Mesendoderm (in vitro differentiated cells): ENCODE results near the gene DGCR2.
A peak's percentile ranks its signal among the peaks of the same experiment; 100 is the strongest.
"Not testable (repeated sequence)": the region's sequence is repeated elsewhere in the genome, so short reads cannot be mapped to it uniquely, and the experiment has no call there.

Source experiments
- DNase-seq: peaks from one replicate; pipeline ENCODE4 v3.0.0; 2013
- H2AK5ac ChIP-seq: 2 replicates; pipeline ENCODE4 v1.6.1; 2013; ENCODE audit warnings: low read length, inconsistent platforms
- H2BK120ac ChIP-seq: 2 replicates; pipeline ENCODE4 v1.6.1; 2013; ENCODE audit warnings: low read depth, mild to moderate bottlenecking, low read length, moderate library complexity, mixed read lengths
- H2BK15ac ChIP-seq: replicated peaks from 2 replicates; pipeline ENCODE4 v1.6.1; 2013; ENCODE audit warnings: low read depth, mild to moderate bottlenecking, moderate library complexity
- H2BK5ac ChIP-seq: 2 replicates; pipeline ENCODE4 v1.6.1; 2013; ENCODE audit warnings: low read length, inconsistent platforms
- H3K18ac ChIP-seq: 2 replicates; pipeline ENCODE4 v1.6.1; 2013; ENCODE audit warnings: mild to moderate bottlenecking, low read length, mixed read lengths
- H3K23ac ChIP-seq: one replicate; pipeline ENCODE4 v1.6.1; 2013; ENCODE audit warnings: low read length
- H3K27ac ChIP-seq: 2 replicates; pipeline ENCODE4 v1.5.1; 2013; ENCODE audit warnings: low read depth, mild to moderate bottlenecking, inconsistent platforms, low read length, moderate library complexity
- H3K27me3 ChIP-seq: 2 replicates; pipeline ENCODE4 v1.6.1; 2013; ENCODE audit warnings: low read length, control low read depth, mild to moderate bottlenecking, inconsistent platforms; ENCODE audit not compliant: insufficient read depth, poor library complexity
- H3K36me3 ChIP-seq: 2 replicates; pipeline ENCODE4 v1.6.1; 2013; ENCODE audit warnings: low read length, inconsistent platforms; ENCODE audit not compliant: control insufficient read depth, insufficient read depth
- H3K4ac ChIP-seq: one replicate; pipeline ENCODE4 v1.6.1; 2013; ENCODE audit warnings: low read depth, mild to moderate bottlenecking, low read length, moderate library complexity
- H3K4me1 ChIP-seq: 2 replicates; pipeline ENCODE4 v1.6.1; 2013; ENCODE audit warnings: low read depth, low read length, inconsistent platforms; ENCODE audit not compliant: control insufficient read depth
- H3K4me2 ChIP-seq: 2 replicates; pipeline ENCODE4 v1.6.1; 2013; ENCODE audit warnings: low read length
- H3K4me3 ChIP-seq: 2 replicates; pipeline ENCODE4 v1.5.1; 2013; ENCODE audit warnings: mild to moderate bottlenecking, low read length
- H3K56ac ChIP-seq: one replicate; pipeline ENCODE4 v1.6.1; 2013; ENCODE audit warnings: low read length
- H3K79me1 ChIP-seq: 2 replicates; pipeline ENCODE4 v1.6.1; 2013; ENCODE audit warnings: low read length, inconsistent platforms
- H3K79me2 ChIP-seq: 2 replicates; pipeline ENCODE4 v1.6.1; 2013; ENCODE audit warnings: mild to moderate bottlenecking, low read length; ENCODE audit not compliant: control insufficient read depth, insufficient read depth
- H3K9ac ChIP-seq: 2 replicates; pipeline ENCODE4 v1.6.1; 2013; ENCODE audit warnings: low read length, inconsistent platforms
- H4K5ac ChIP-seq: one replicate; pipeline ENCODE4 v1.6.1; 2013; ENCODE audit warnings: low read length
- H4K8ac ChIP-seq: one replicate; pipeline ENCODE4 v1.6.1; 2013; ENCODE audit warnings: low read depth, mild to moderate bottlenecking, control low read depth, low read length, moderate library complexity
- WGBS: extraction: QIAGEN DNeasy Blood & Tissue Kit; methylation state at CpG from one replicate; pipeline ENCODE4 v1.1.7; 2013; ENCODE audit warnings: low lambda C conversion rate, missing lambda C conversion rate; ENCODE audit not compliant: insufficient coverage; ENCODE audit errors: extremely low coverage; 5-methylcytosine and 5-hydroxymethylcytosine counted together

Gene DGCR2

DNA sequence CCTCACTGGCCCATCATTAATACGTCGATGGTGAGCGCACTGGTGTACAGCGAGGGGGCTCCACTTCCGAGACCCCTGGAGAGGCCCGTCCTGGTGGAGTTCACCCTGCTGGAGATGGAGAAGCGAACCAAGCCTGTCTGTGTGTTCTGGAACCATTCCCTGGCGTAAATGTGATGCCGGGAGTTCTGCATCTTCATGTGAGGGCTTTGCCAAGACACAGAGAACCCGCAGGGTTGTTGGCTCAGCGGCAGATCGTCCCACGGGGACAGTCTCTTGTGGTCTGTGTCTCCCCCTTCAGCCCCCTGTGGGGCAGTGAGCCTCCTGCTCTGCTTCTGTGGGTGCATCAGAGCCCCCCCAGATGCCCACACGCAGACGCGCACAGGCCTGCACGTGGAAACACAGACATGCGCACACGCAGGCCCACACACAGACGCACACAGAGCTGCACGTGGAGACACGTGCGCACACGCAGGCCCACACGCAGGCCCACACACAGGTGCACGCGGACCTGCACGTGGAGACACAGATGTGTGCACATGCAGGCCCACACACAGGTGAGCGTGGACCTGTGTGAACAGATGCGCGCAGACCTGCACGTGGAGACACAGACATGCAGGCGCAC, 130.3 kb downstream of the DGCR2 start:
- H2BK15ac ChIP-seq = no peak overlapping the region
- H3K79me2 ChIP-seq = no peaks in the 10 kb centered on the region
- no peak overlapping the region for H3K56ac ChIP-seq
- WGBS = no CpG with 5 or more reads among the region's 33 CpGs
- no peak overlapping the region for H3K27ac ChIP-seq
- no peak overlapping the region for H2AK5ac ChIP-seq
- H3K79me1 ChIP-seq = no peaks in the 10 kb centered on the region
- H3K4me1 ChIP-seq = no peaks in the 10 kb centered on the region
- H3K18ac ChIP-seq = no peak overlapping the region
- H3K36me3 ChIP-seq = no peaks in the 10 kb centered on the region
- DNase-seq = no peak
- H4K5ac ChIP-seq = no peak overlapping the region
- H3K27me3 ChIP-seq = no peaks in the 10 kb centered on the region
- H3K4me3 ChIP-seq = no peak overlapping the region
- H3K4me2 ChIP-seq = no peak overlapping the region
- no peak overlapping the region for H4K8ac ChIP-seq
- no peak overlapping the region for H3K23ac ChIP-seq
- H2BK5ac ChIP-seq = no peak overlapping the region
- H2BK120ac ChIP-seq = no peak overlapping the region
- no peak overlapping the region for H3K9ac ChIP-seq
- no peak overlapping the region for H3K4ac ChIP-seq

DNA sequence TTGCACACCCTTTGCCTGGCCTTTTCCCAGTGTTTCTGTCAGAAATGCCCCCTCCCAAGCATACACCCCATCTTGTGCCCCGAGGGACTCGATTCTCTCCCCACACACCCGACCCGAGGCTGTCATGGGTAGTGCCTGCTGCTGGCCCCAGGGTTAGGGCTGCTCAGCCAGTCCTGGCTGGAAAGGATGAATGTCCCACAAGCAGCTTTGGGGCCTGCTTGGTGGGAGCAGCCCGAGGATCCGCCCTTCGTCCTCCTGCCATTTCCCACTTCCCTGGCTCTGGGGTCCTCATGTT, 131.1 kb downstream of the DGCR2 start:
- no peaks in the 10 kb centered on the region for H3K4me1 ChIP-seq
- H3K27ac ChIP-seq = no peak overlapping the region

DNA sequence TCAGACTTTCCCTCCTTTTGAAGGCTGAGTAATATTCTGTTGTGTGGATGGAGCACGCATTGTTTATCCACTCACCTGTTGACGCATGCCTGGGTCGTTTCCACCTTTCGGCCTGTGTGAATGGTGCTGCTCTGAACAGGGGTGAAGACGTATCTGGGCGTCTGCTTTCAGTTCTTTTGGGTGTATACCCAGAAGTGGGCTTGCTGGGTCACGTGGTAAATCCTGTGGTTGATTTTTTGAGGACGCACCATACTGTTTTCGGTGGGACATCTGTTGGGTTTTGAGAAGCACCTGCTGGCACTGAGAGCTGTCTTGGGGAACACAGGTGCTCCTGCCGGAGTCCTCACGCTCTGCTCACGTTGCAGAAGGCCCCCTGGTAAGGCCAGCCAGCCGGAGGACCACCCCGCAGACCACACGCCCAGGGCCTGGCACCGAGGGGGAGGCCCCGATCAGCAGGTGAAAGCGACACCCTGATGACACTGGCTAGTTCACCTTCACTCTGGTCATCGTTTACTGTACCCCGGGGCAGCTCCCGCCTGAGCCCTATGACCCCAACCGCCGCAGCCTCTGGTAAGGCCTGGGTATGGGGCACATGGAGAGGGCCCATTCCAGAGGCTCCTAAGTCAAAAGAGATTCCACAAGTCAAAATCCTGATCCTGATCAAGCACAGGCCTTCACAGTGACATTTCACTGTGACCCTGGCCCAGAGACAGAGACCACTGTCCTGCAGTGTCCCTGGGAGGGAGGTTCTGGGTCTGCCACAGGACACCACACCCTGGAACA, 131.7 kb downstream of the DGCR2 start:
- Histone ChIP-seq H2BK15ac (no peak overlapping the region), H4K5ac (no peak overlapping the region), H3K56ac (no peak overlapping the region), H3K27me3 (no peaks in the 10 kb centered on the region), H2BK120ac (no peak overlapping the region), H3K36me3 (no peaks in the 10 kb centered on the region), H3K18ac (no peak overlapping the region), H3K23ac (no peak overlapping the region), H3K4me2 (no peak overlapping the region), H2AK5ac (no peak overlapping the region), H4K8ac (no peak overlapping the region), H3K4ac (no peak overlapping the region), H3K79me2 (no peaks in the 10 kb centered on the region), H3K79me1 (no peaks in the 10 kb centered on the region), H3K27ac (no peak overlapping the region), H3K4me1 (no peaks in the 10 kb centered on the region), H2BK5ac (no peak overlapping the region), H3K9ac (no peak overlapping the region), H3K4me3 (no peak overlapping the region)
- no peak for DNase-seq
- WGBS = no CpG with 5 or more reads among the region's 23 CpGs

More for the DNA sequence above, 131.1 kb downstream of the DGCR2 start:
- Histone ChIP-seq H3K4me2 (no peak overlapping the region), H3K79me1 (no peaks in the 10 kb centered on the region), H3K4me3 (no peak overlapping the region), H2BK15ac (no peak overlapping the region), H2BK5ac (no peak overlapping the region), H3K27me3 (no peaks in the 10 kb centered on the region), H3K23ac (no peak overlapping the region), H3K18ac (no peak overlapping the region), H2AK5ac (no peak overlapping the region), H3K36me3 (no peaks in the 10 kb centered on the region), H2BK120ac (no peak overlapping the region), H3K9ac (no peak overlapping the region), H4K8ac (no peak overlapping the region), H3K56ac (no peak overlapping the region), H3K4ac (no peak overlapping the region), H4K5ac (no peak overlapping the region), H3K79me2 (no peaks in the 10 kb centered on the region)
- DNase-seq = no peak
- WGBS = no CpG with 5 or more reads among the region's 7 CpGs

DNA sequence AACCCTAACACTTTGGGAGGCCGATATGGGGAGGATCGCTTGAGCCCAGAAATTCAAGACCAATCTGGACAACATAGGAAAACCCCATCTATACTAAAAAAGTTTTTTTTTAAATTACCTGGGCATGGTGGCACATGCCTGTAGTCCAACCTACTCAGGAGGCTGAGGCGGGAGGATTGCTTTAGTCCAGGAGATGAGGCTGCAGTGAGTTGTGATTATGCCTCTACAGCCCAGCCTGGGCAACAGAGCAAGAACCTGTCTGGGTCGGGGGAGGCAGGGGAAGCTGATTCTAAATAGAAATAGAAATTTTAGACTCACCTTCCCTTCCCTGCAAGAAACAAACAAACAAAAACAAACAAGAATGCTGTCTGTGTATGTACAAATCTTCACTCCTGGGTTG, 133.3 kb downstream of the DGCR2 start:
- Histone ChIP-seq H3K79me2 (no peaks in the 10 kb centered on the region), H3K23ac (no peak overlapping the region)

DNA sequence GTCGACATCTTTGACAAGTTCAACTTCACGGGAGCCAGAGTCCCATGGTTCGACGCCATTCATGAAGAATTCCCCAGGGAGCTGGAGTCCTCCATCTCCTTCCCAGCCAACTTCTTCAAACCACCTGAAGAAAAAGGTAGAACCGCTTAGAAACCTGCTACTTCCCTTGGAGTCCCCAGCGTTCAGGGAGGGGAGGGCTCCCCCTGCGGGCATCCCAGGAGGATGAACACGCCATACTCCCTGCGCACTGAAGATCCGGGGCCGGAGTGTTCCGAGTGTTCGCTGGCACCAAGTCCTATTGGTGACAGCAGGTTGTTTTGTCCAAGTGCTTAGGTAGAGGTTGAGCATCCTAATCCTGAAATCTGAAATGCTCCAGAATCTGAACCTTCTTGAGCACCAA, 134.4 kb downstream of the DGCR2 start:
- no peak overlapping the region for H2BK5ac ChIP-seq
- H3K9ac ChIP-seq = no peak overlapping the region
- H3K4me1 ChIP-seq = no peaks in the 10 kb centered on the region
- DNase-seq = peak; percentile 74
- H4K8ac ChIP-seq = no peak overlapping the region
- no peak overlapping the region for H3K4ac ChIP-seq
- H3K79me2 ChIP-seq = no peaks in the 10 kb centered on the region
- no peak overlapping the region for H3K4me2 ChIP-seq
- H2AK5ac ChIP-seq = no peak overlapping the region
- no peak overlapping the region for H3K4me3 ChIP-seq
- no peaks in the 10 kb centered on the region for H3K27me3 ChIP-seq
- H4K5ac ChIP-seq = no peak overlapping the region
- no peak overlapping the region for H2BK15ac ChIP-seq
- H2BK120ac ChIP-seq = no peak overlapping the region
- no peaks in the 10 kb centered on the region for H3K36me3 ChIP-seq
- H3K27ac ChIP-seq = no peak overlapping the region
- no peak overlapping the region for H3K18ac ChIP-seq
- WGBS = no CpG with 5 or more reads among the region's 13 CpGs
- no peak overlapping the region for H3K23ac ChIP-seq
- no peak overlapping the region for H3K56ac ChIP-seq
- H3K79me1 ChIP-seq = no peaks in the 10 kb centered on the region

More for the DNA sequence above, 133.3 kb downstream of the DGCR2 start:
- no peak overlapping the region for H3K56ac ChIP-seq
- H3K4me3 ChIP-seq = no peak overlapping the region
- WGBS = no CpG with 5 or more reads among the region's 4 CpGs
- H3K36me3 ChIP-seq = no peaks in the 10 kb centered on the region
- no peaks in the 10 kb centered on the region for H3K27me3 ChIP-seq
- H2BK5ac ChIP-seq = no peak overlapping the region
- H2BK15ac ChIP-seq = no peak overlapping the region
- no peak overlapping the region for H3K4me2 ChIP-seq
- no peak overlapping the region for H2AK5ac ChIP-seq
- no peak overlapping the region for H3K4ac ChIP-seq
- no peak overlapping the region for H3K18ac ChIP-seq
- no peak for DNase-seq
- no peak overlapping the region for H2BK120ac ChIP-seq
- H3K4me1 ChIP-seq = no peaks in the 10 kb centered on the region
- no peak overlapping the region for H4K5ac ChIP-seq
- no peak overlapping the region for H3K9ac ChIP-seq
- no peaks in the 10 kb centered on the region for H3K79me1 ChIP-seq
- no peak overlapping the region for H3K27ac ChIP-seq
- H4K8ac ChIP-seq = no peak overlapping the region

DNA sequence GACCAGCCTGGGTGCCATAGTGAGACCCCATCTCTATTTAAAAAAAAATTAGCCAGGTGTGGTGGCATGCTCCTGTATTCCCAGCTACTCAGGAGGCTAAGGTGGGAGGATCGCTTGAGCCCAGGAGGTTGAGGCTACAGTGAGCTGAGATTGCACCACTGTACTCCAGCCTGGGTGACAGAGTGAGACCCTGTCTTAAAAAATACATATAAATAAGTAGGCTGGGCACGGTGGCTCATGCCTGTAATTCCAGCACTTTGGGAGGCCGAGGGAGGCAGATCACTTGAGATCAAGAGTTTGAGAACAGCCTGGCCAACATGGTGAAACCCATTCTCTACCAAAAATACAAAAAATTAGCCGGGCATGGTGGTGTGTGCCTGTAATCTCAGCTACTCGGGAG, 135.1 kb downstream of the DGCR2 start:
- not testable (repeated sequence) for H2BK120ac ChIP-seq, H3K56ac ChIP-seq, H2BK5ac ChIP-seq, H2BK15ac ChIP-seq, H2AK5ac ChIP-seq, H3K27me3 ChIP-seq, H3K27ac ChIP-seq, H3K4me3 ChIP-seq, H3K79me2 ChIP-seq, DNase-seq, H3K4me2 ChIP-seq, H3K23ac ChIP-seq, H4K5ac ChIP-seq, H4K8ac ChIP-seq, H3K9ac ChIP-seq, H3K18ac ChIP-seq, H3K4ac ChIP-seq, H3K36me3 ChIP-seq, H3K4me1 ChIP-seq, H3K79me1 ChIP-seq
- no CpG with 5 or more reads among the region's 5 CpGs for WGBS
